ENCODE results near the gene JMJD8. TPM values are rescaled to one million over a fixed set of nuclear protein-coding genes. Genes with fewer than 3 reads are reported as not detected.

JMJD8 gene
- total RNA-seq, 4 donors from 2014 or later, result 65.8 to 79.6 (median 71.8) TPM

DNA sequence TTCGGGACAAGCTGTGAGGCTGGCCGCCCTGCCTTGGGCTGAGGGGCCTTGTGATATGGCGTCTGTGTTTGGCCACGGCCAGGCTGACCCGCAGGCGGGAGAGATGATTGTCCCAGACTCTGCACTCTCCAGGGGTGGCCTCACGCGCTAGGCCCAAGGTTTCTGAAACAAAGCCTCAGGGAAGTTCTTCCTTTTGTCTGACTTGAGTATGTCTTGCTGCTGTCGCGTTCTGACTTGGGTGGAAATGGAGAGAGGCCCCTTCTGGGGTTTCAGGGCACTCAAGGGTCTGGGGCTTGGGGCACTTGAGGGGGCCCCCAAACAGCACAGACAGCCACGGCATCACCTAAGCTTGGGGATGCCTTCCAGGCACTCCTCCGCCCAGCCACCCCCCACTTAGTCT lies 26.9 kb upstream of the JMJD8 start:
- TF ChIP-seq, protein P1, sequence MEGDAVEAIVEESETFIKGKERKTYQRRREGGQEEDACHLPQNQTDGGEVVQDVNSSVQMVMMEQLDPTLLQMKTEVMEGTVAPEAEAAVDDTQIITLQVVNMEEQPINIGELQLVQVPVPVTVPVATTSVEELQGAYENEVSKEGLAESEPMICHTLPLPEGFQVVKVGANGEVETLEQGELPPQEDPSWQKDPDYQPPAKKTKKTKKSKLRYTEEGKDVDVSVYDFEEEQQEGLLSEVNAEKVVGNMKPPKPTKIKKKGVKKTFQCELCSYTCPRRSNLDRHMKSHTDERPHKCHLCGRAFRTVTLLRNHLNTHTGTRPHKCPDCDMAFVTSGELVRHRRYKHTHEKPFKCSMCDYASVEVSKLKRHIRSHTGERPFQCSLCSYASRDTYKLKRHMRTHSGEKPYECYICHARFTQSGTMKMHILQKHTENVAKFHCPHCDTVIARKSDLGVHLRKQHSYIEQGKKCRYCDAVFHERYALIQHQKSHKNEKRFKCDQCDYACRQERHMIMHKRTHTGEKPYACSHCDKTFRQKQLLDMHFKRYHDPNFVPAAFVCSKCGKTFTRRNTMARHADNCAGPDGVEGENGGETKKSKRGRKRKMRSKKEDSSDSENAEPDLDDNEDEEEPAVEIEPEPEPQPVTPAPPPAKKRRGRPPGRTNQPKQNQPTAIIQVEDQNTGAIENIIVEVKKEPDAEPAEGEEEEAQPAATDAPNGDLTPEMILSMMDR (IDR thresholded peaks at IDR 0.05), result no peak
- no peak for ATAC-seq (ENCODE audit: low FRiP score)
- DNase-seq (ENCODE audit: low spot score), result no peak

DNA sequence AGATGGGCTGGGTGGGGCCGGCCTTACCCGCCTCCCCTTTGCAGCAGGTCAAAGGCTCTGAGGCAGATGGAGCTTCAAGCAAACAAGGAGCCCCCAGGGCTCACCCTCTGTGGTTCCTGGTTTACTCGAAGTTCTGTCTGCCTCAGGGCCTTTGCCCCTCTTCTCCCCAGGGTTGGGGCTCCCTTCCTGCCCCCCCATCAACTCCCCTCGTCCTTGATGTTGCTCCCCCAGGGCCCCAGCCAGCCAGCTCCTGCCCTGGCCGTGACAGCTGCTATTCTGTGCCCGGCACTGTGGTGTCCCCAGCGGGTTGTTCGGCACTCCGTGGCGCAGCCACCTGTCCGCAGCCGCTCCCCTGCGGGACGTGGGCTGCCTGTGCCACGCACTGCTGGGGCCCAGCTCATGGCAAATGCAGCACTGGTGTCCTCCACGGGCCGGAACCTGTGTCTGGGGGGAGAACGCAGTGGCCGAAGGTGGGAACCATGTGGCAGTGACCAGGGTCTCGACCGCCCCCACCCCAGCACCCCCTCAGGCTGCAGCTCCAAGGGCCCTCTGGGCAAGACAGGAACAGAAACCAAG lies 26.5 kb upstream of the JMJD8 start:
- ATAC-seq (ENCODE audit: low FRiP score), result no peak
- TF ChIP-seq, protein P1 (IDR thresholded peaks at IDR 0.05), result no peak

DNA sequence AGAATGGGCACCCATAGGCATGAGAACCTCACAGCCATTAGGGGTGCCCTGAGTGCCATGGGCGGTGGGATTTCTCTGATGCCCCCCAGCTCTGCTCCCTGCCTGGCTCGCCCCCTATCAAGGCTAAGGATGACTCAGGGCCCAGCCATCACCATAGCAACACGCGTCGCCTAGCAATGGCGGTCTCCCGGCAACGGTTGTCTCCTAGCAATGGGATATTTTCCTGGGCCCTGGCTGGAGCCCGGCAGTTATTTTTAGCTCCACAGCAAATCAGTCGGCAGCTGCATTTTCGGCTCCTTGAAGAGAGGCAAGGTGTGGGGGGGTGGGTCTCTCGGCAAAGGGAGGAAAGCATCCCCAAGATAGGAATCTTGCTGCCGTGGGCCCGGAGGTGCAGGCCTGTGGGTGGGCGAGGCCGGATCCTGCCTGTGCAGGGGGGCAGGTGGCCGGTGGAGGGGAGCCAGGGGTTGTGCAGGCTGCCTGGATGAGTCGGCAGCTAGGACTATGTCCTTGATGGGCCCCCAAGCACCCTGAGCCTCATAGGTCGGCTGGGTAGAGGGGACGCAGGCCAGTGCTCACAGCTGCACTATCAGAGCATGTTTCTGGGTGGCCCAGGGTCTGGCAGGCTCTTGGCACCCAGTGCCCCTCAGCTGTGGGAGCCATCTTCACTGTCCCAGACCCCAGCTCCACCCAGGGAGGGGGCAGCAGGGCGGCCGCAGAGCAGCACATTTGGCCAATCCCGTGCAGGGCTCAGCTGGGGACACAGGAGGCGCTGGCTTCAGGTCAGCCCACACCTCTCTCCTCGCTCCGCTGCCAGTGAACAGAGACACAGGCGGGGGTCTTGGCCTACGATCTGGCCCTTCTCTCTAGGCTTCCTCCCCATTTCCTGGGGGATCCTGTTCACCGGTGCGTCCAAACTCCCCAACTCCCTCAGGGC lies 25.7 kb upstream of the JMJD8 start:
- TF ChIP-seq, protein P1 (IDR thresholded peaks at IDR 0.05), result no peak
- DNase-seq (ENCODE audit: low spot score) (no peak), ATAC-seq (ENCODE audit: low FRiP score) (no peak)

More for the DNA sequence above, 26.5 kb upstream of the JMJD8 start:
- no peak for DNase-seq (ENCODE audit: low spot score)

DNA sequence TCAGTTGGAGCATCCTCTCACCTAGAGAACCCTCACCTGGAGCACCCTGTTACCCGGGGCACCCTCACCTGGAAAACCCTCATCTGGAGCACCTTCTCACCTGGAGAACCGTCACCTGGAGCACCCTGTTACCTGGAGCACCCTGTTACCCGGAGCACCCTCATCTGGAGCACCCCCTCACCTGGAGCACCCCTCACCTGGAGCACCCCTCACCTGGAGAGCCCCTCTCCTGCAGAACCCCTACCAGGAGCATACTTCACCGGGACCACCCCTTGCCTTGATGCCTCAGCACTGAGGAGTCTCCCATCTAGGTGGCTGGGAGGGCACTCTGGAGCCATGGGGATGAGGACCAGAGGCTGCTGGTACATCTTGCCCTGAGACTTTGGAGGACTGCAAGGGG lies 24.8 kb upstream of the JMJD8 start:
- TF ChIP-seq, protein P1 (IDR thresholded peaks at IDR 0.05), result no peak
- ATAC-seq (ENCODE audit: low FRiP score) (no peak), DNase-seq (ENCODE audit: low spot score) (no peak)

DNA sequence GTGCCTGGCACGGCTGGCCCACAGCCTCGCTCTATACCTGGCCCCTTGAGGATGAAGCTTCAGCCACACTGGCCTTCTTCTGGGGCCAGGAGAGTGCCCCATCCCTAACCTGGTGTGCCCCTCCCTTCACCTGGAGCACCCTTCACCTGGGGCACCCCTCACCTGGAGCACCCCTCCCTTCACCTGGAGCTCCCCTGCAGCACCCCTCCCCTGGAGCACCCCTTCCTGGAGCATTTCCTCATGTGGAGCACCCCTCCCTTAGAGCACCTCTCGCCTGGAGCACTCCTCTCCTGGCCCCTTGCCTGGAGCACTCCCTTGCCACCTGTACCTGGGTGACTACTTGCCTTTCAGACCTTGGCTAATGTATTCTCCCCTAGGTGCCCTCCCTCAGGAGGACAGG lies 23.9 kb upstream of the JMJD8 start:
- no peak for ATAC-seq (ENCODE audit: low FRiP score)
- DNase-seq (ENCODE audit: low spot score), result no peak
- TF ChIP-seq, protein P1 (IDR thresholded peaks at IDR 0.05), result no peak

DNA sequence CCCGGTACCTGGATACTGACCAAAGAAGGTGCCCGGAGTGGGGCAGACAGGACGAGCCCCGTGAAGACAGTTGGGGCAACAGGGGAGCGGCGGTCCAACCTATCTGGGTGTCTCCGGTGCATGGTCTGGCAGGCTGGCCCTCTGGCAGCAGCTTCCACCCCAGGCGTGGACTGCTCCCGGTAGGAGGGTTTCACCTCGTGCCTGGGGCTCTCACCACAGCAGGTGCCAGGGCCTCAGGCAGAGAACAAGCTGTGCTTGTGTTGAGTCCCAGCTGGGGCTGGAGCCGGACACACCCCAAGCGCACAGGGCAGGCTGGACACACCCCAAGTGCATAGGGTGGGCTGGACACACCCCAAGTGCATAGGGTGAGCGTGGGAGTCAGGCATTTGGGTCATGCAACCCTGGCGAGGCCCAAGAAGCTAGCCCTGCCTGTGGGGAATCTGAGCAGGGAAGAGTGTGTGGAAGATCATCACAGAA lies 23.0 kb upstream of the JMJD8 start:
- no peak for ATAC-seq (ENCODE audit: low FRiP score)

More for the DNA sequence above, 23.0 kb upstream of the JMJD8 start:
- DNase-seq (ENCODE audit: low spot score), result no peak
- TF ChIP-seq, protein P1 (IDR thresholded peaks at IDR 0.05), result no peak

Data from omental fat pad (tissue), 4 donors.